HG03432 (cell line): Measurements from ENCODE around the gene EHMT1.
"Not testable (repeated sequence)": the region's sequence is repeated elsewhere in the genome, so short reads cannot be mapped to it uniquely, and the experiment has no call there.

Experiments used
- ATAC-seq: cut with Tn5 transposase; IDR thresholded peaks from one replicate; pipeline ENCODE4 v1.9.1; 2021; ENCODE audit warnings: mild to moderate bottlenecking, moderate library complexity; ENCODE audit not compliant: unreplicated experiment

EHMT1 gene

GRCh38 chr9:137715321-137715720 lies 96.5 kb downstream of the EHMT1 start:
- no peak for ATAC-seq

DNA sequence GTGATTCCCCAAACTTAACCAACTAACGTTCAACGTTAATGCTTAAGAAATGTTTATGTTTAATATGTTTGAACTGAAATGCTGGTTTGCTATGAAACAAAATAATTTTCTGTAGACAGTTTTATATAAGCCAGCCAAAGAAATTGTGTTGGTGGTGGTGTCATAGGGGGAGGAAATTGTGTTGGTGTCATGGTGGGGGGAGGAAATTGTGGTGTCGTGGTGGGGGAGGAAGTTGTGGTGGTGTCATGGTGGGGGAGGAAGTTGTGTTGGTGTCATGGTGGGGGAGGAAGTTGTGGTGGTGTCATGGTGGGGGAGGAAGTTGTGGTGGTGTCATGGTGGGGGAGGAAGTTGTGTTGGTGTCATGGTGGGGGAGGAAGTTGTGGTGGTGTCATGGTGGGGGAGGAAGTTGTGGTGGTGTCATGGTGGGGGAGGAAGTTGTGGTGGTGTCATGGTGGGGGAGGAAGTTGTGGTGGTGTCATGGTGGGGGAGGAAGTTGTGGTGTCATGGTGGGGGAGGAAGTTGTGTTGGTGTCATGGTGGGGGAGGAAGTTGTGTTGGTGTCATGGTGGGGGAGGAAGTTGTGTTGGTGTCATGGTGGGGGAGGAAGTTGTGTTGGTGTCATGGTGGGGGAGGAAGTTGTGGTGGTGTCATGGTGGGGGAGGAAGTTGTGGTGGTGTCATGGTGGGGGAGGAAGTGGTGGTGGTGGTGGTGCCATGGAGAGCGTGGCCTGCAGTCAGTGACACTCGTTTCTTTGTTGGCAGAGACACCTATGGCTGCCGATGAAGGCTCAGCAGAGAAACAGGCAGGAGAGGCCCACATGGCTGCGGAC lies 97.3 kb downstream of the EHMT1 start:
- not testable (repeated sequence) for ATAC-seq

DNA sequence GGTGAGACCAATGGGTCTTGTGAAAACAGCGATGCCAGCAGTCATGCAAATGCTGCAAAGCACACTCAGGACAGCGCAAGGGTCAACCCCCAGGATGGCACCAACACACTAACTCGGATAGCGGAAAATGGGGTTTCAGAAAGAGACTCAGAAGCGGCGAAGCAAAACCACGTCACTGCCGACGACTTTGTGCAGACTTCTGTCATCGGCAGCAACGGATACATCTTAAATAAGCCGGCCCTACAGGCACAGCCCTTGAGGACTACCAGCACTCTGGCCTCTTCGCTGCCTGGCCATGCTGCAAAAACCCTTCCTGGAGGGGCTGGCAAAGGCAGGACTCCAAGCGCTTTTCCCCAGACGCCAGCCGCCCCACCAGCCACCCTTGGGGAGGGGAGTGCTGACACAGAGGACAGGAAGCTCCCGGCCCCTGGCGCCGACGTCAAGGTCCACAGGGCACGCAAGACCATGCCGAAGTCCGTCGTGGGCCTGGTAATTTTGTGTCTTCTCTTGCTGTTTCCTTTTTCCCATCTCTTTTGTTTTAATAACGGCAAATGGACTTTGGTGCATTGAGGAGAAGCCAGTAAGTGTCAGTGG lies 98.0 kb downstream of the EHMT1 start:
- no peak for ATAC-seq

DNA sequence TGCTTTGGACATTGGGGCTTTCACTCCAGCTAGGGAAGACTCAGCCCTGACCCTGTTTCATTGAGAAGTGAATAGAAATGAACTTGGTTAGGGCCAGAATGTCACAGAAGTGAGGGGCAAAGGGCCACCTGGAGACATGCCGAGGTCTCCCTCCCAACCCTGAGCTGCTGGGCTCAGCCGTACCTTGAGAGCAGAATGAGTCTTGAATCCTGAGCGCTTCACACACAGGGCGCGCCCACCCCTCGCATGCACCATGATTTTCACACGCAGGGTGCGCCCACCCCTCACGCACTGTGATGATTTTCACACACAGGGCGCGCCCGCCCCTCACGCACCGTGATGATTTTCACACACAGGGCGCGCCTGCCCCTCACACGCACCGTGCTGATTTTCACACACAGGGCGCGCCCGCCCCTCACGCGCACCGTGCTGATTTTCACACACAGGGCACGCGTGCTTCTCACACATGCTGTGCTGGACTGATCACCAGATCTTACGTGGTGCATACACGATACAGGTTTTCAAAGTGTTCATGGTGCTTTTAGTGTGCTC lies 99.0 kb downstream of the EHMT1 start:
- ATAC-seq = no peak

GRCh38 chr9:137719194-137719593 lies 100.4 kb downstream of the EHMT1 start:
- ATAC-seq = no peak

GRCh38 chr9:137720571-137721110 lies 101.8 kb downstream of the EHMT1 start:
- no peak for ATAC-seq

DNA sequence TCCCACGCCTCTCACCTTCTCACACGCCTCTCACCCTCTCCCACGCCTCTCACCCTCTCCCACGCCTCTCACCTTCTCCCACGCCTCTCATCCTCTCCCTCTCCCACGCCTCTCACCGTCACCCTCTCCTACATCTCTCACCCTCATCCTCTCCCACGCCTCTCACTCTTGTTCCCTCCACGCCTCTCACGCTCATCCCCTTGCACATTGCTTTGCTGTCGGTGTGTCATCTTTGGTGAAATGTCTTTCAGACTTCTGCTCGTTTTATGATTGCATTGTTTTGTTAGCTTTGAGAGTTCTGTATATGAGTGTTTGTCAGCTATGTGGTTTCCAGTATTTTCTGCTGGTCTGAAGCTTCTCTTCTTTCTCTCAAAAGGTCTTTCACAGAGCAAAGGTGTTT lies 102.7 kb downstream of the EHMT1 start:
- ATAC-seq = no peak

- ATAC-seq = no peak
Measured at GRCh38 chr9:137721899-137722298, 103.1 kb downstream of the EHMT1 start.

DNA sequence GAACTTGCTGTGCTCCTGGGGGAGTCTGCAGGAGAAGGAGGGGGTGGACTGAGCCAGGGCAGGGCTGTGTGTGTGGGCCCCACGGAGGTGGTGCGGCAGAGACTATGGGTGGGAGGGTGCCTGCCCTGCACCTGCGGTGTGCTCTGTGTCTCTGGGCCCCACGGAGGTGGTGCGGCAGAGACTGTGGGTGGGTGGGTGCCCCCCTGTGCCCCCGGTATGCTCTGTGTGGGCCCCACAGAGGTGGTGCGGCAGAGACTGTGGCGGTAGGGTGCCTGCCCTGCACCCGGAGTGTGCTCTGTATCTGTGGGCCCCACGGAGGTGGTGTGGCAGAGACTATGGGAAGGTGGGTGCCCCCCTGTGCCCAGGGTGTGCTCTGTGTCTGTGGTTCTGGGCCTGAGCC lies 103.7 kb downstream of the EHMT1 start:
- no peak for ATAC-seq

GRCh38 chr9:137723356-137723755 lies 104.6 kb downstream of the EHMT1 start:
- not testable (repeated sequence) for ATAC-seq

DNA sequence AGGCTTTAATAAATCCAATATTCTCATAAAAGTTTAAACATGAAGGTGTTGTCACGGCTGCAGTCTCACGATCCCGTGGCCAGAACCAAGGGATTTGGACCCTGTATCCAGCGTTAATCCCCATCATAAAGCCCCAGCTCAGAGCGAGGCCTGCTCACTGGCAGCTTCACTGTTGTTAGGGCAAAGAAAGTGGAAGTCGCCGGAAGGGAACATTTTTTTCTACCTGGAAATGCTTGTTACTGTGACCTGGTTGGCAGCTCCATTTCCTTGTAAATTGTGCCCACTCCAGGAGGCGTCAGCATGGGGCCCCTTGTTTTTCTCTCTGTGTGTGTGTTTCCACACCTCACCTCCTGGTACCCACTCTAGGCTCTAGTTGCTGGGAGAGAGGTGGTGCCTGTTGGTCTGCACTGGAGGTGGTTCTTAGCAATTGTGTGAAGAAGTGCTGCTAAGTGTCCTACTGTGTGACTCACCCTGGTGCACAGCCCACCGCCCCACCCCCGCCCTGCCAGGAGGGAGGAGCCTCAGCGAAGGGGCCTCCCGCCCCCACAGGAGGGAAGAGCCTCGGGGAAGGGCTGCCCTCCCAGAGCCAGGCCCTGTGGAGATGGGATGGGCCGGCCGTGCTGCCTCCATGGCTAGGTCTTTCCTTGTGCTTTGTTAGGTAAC lies 105.1 kb downstream of the EHMT1 start:
- no peak for ATAC-seq

DNA sequence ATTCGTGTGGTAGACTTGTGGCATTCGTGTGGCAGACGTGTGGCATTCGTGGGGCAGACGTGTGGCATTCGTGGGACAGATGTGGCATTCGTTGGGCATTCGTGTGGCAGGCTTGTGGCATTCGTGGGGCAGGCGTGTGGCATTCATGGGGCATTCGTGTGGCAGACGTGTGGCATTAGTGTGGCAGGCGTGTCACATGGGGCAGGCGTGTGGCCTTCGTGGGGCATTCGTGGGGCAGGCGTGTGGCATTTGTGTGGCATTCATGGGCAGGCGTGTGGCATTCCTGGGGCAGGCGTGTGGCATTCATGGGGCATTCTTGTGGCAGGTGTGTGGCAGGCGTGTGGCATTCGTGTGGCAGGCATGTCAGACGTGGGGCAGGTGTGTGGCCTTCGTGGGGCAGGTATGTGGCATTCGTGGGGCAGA lies 106.0 kb downstream of the EHMT1 start:
- no peak for ATAC-seq

- no peak for ATAC-seq
Measured at GRCh38 chr9:137725598-137725997, 106.8 kb downstream of the EHMT1 start.

GRCh38 chr9:137726336-137726735 lies 107.5 kb downstream of the EHMT1 start:
- not testable (repeated sequence) for ATAC-seq

- ATAC-seq = no peak
Measured at GRCh38 chr9:137726764-137727163, 108.0 kb downstream of the EHMT1 start.

GRCh38 chr9:137727716-137728115 lies 108.9 kb downstream of the EHMT1 start:
- ATAC-seq = no peak

GRCh38 chr9:137728444-137729311 lies 109.9 kb downstream of the EHMT1 start:
- no peak for ATAC-seq

DNA sequence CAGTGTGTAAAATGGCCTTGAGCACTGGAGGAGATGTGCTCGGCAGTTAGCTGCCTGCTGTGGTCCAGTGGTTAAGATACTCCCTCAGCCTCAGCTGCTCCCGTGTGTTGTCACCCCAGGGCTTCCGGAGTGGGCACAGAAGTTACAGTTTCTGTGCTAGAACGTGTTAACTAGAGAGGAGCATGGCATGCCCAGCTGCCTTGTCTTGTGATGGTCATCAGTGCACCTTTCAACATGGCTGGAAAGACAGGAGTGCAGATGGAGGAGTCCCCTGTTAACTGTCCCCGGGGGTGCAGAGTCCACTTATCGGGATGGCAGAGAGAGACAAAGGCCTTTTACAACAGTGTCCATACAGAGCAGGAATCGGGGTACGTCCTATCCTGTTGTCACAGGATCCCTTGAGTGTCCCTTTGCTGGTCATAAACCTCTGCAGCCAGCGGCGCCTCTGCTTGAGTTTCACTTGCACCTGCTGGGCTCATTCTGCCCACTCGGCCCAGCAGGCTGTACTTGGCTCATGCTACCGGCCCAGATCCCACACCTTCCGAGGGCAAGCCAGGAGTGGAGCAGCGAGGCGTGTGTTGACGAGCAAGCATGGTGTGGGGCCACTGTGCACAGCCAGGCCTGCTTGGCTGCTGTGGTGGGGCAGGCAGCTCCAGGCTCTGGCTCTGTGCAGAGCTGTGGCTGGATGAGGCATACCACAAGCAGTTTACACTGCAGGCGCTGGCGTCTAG lies 112.6 kb downstream of the EHMT1 start:
- ATAC-seq = no peak

GRCh38 chr9:137731947-137732813 lies 113.4 kb downstream of the EHMT1 start:
- no peak for ATAC-seq
